Measurements from ENCODE around the gene GPR143.

The GPR143 gene

DNA sequence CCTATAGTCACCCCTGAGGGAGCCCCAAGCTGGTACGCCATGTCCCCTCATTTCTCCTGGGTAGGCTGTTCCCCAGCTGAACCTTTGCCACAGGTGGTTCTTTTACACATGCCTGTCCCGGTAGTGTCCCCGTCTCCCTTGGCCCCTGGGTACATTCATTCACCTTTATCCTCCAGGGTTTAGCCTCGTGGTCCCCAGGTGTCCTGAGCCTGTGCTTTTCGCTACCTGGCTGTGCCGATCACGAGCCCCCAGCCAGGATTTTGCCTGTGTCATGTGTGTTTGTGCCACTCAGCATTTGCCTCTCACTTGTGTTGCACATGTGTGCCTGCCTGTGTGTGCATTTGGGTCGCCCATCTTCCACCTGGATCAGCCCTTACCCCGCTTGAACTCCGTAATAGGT lies 57.6 kb downstream of the GPR143 start:
- DNase-seq (ENCODE audit: low read depth) = no peak

DNA sequence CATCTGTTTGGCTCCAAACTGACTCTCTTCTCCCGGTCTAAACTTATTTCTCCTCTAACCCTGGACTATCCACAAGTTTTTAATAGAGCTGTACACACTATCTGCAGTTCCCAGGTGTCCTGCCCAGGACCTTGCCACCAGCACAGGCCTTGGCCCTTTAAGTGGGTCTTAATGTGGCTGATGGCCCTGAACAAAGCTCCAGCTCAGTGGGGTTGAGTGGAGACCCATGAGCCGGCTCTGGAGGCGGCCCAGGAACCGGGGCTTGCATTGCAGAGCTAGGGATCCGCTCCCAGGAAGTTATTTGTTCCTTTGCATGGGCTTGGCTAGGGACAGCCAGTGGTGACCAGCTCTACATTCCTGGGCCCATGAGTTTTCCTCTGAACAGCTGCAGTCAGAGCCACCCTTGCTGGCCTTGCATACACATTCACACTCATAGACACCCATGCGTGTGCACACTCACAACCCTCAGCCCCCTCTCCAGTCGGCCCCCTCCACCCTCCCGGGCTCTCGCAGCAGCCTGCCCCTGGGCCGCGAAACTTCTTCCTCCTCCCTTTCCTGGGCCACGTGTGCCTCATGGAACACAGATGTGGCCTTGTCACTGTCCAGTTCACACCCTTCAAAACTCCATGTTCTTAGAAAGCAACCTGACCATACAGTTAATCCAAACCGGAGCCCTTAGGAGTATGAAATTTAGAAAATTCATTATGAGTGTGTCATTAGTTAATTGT lies 58.2 kb downstream of the GPR143 start:
- peak; percentile 9 for DNase-seq (ENCODE audit: low read depth)

DNA sequence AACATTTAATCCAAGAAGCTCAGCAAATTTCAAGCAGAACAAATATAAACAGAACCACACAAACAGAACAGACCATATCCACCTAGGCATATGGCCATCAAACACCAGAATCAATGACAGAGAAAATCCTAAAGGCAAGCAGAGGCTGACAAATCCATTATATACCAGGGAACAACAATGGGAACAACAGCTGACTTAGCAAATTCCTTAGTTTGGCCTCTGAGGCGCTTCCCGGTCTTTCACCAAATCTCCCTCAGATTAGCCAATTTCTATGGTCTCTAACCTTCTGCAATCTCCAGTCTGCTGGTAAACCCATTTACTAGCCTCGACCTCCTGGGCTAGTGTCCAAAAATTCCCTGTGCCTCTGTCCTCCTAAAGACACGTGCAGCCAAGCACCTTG lies 59.2 kb downstream of the GPR143 start:
- no peak for DNase-seq (ENCODE audit: low read depth)

DNA sequence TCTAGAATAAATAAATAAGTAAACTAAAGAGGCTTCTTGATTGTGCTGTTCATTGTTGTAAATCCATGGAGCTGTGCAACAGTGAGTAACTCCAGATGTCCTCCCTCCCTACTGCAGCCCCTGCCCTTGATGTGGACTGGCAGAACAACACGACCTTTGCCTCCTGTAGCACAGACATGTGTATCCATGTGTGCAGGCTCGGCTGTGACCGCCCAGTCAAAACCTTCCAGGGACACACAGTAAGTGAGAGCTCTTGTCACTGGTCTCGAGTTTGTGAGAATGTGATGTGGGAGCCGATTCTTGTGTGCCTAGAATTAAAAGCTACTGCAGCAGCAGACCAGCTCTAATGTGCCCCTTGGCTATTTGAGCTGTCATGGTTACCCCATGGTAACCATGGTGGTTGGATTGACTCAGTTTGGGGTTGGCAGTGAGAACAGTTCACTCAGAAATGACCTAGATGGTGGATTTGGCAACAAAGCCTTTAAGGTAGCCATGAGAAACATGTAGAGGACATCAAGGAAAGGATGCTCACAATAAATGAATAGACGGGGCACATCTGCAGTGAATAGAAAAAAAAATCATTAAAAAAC lies 60.7 kb downstream of the GPR143 start:
- no peak for DNase-seq (ENCODE audit: low read depth)

DNA sequence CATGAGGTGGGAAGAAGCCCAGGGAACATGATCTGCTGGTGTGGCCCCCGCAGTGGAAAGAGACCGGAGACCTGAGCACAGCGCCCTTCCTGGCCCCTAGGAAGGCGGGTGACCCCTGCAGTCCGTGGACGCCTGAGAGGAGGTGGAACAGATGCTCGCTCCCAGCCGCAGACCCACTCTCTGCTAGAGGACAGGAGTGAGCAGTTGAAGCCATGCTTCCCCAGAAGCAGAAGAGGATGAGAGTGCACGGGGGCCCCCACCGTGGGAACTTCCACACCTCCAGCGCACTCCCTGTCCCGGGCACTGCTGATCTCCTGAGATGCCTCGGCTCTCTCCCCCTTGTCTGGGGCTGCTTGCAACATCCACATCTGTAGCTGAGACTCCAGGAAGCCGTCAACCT lies 62.2 kb downstream of the GPR143 start:
- DNase-seq (ENCODE audit: low read depth) = no peak

DNA sequence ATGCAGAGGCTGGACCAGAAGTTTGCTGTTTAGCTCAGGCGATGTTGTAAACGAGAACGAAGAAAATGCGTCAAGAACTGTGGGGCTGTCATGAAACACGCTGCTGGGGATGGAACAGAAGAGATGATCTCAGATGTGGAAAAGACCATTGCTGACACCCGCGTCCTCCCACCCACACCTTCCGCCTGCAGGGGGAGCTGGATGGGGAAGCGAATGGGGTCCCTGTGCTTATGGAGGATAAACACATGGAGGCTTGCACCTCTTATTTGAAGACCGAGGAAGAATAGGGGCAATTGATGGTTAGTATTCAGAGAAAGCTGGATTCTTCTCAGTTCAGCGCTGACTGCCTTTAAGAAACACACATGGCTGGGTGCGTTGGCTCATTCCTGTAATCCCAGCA lies 63.9 kb downstream of the GPR143 start:
- DNase-seq (ENCODE audit: low read depth) = no peak

DNA sequence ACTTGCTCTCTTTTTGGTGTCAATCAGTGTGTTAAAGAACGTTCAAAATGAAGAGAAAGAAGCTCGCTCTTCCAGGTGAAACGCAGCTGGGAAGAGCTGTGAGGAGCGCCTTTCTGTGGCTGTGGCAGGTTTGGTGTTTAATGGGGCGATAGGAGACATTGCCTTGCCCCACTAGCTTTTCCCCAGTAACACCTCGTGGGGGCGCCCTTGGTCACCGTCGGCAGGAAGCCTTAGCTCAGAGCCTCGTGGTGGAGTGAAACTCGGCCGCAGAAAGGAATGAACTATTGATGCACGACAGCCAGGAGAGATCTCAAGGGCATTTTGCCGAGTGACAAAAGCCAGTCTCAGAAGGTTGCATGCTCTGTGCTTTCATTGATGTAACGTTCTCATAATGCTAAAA lies 65.1 kb downstream of the GPR143 start:
- no peak for DNase-seq (ENCODE audit: low read depth)

DNA sequence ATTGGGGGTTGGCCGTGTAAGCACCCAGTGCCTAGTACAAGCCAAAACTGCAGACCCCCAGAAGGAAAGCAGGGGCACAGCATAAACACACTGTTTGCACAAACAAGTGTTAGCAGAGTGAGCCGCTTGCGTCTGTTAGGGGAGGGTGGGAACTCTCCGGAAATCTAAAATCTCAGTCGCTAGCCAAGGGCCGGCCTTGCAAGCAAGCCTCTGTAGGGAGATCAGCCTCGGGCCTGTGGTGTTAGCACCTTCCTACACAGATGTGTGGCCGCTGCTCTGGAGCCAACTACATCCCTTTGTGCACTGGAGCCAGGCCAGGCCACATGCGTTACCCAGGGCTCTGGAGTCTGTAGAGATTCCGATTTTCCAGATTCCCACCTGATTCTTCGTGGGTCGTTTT lies 67.1 kb downstream of the GPR143 start:
- no peak for DNase-seq (ENCODE audit: low read depth)

DNA sequence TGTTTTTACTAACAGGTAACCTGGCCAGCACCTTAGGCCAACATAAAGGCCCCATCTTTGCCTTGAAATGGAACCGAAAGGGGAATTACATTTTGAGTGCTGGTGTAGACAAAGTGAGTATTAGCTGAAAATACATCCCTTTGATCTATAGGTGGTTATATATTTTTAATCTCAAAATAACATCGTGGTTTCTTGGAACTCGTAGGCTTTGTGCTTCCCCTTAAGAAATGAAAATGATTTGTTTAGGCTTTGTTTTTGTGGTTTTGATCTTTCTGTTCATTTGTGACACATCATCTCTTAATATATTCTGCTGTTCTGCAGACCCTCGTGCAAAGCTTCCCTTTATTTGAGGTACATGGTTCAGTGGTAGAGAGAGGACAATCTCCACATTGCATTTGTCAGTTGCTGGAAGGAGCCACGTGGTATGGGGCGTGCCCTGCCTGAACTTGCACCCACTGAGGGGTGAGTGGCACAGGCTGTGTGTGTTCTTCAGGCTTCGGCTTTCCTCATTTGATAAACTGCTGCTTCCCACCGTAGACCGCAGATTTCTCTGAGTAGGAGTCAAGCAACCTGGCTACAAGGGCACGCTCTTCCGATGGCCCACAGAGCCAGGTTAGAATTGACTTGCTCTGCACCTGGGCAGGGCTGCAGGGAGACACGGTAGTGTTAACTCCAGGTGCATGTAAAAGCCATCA lies 72.2 kb downstream of the GPR143 start:
- DNase-seq (ENCODE audit: low read depth) = no peak

DNA sequence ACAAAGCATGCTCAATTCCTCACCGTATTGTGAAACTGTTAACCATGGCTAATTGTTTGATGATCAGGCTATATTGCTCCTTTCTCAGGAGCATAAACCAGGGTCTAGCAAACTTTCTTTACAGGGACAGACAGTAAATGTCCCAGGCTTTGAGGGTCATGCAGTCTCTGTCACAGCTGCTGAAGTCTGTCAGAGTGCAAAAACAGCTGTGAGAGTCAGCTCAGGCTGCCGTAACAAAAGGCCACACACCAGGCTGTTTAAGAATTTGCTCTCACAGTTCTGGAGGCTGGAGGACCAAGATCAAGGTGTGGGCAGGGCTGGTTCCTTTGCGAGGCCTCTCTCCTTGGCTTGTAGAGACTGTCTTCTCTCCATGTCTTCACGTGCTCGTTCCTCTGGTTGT lies 75.6 kb downstream of the GPR143 start:
- no peak for DNase-seq (ENCODE audit: low read depth)

DNA sequence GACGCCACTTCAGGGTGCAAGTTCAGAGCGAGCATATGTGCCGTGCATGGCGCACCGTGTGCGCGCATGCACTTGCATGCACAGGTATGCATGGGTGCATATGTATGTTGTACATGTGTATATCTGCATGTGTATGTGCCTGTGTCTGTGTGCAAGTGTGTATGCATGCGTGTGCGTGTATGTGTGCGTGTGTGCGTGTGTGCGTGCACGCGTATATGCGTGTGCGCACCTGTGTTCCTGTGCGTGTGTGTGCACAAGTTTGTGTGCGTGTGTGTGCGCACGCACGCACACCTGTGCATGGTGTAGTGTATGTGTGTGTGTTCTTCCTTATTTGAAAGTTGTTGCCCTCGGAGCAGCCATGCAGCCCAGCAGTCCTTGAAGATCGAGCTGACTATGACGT lies 76.8 kb downstream of the GPR143 start:
- DNase-seq (ENCODE audit: low read depth) = no peak

DNA sequence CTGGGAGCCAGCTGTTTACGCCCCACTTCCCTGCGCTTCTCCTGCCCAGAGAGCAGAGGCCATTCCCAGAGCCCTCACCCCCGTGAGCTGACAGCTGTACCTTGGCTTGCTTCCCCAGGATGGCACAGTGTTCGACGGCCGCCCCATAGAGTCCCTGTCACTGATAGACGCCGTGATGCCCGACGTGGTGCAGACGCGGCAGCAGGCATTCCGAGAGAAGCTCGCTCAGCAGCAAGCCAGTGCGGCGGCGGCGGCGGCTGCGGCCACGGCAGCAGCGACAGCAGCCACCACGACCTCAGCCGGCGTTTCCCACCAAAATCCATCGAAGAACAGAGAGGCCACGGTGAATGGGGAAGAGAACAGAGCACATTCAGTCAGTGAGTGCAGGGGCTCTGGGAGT lies 77.7 kb downstream of the GPR143 start:
- DNase-seq (ENCODE audit: low read depth) = no peak

DNA sequence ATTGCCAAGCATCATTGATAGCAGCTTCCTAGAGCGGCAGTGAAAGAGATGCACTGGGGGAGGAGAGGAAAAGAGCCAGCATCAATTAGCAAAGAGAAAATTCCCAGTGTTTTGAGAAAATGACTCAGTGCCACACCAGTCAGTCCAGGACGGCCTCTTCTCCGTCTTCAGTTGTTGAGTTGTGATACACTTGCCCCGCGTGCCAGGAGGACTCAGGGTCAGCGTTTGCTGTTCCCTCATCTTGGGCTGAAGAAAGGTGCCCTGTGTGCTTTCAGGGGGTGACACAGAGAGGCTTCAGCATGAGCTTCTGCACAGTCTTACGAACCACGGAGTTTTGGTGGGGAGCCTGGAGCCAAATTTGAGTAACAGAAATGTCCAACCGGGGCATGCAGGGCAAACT lies 82.3 kb downstream of the GPR143 start:
- DNase-seq (ENCODE audit: low read depth) = no peak

DNA sequence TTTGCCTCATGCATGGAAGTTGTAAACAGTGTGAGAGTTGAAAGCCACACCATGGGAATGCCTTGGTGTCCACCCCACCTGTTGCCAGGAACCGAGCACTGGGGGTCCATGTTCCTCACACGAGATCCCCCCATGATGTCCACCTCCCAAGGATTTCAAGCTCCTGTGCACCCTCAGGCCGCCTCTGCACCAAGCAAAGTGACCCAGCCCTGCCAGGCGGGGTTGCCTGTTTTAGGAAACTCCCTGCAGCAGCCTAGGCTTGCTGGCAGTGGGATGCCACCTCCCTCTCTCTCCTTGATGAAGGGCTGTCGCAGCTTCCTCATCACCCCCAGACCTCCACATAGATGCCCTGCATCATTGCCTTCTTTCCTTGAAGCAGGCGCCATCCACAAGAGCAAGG lies 82.8 kb downstream of the GPR143 start:
- DNase-seq (ENCODE audit: low read depth) = no peak

DNA sequence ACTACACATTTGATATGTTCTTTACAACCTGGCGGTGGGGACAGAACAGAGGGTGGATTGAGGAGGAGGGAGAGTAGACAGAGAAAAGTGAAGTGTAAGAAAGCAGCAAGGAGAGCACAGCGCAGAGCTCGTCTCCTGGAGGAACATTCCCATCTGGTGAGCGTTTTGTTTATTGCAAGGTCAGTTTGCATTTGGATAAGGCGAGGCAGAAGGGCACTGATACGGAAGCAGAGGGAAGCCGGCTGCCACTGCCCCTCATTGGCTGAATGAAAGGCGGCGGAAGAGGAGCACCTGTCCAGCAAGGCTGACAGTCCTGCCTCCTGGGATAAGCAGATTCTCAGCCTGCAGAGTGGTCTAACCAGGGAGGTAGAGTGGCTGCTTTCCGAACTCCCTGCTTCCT lies 83.2 kb downstream of the GPR143 start:
- peak; percentile 39 for DNase-seq (ENCODE audit: low read depth)

DNA sequence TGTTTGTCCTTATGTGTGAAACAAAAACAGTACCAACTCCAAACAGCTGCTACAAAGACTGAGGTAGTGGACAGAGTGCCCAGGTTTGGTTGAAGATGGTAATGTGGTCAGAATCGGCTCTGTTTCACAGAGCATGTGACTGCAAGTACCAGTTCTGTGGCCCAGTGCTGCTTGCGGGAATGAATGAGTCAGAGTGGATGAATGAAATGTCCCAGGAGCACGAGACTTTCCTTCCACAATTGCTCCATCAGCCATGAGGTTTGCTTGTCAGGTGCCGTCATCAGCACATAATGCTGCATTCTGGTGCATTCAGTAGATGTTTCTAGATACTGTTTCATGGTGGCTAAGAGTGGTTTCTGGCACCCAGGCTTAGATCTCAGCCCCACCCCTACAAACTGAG lies 84.2 kb downstream of the GPR143 start:
- peak; percentile 51 for DNase-seq (ENCODE audit: low read depth)

DNA sequence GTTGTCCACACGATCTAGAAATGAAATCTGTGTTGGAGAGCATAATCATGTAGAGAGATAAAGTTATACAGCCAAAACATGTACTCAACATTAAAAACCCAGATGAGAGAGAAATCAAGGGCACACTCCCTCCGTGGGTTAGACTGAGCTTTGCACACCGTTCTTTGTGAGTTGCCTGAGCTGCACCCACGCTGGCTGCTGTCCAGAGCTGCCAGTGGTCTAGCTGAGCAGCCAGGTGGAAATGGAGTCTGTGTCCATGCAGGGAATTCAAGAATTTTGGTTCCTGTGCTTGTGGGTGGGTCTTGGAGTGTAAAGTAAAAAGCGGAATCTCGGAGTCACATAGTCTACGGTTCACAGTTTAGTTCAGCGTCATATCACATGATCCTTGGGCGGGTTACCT lies 84.6 kb downstream of the GPR143 start:
- no peak for DNase-seq (ENCODE audit: low read depth)

DNA sequence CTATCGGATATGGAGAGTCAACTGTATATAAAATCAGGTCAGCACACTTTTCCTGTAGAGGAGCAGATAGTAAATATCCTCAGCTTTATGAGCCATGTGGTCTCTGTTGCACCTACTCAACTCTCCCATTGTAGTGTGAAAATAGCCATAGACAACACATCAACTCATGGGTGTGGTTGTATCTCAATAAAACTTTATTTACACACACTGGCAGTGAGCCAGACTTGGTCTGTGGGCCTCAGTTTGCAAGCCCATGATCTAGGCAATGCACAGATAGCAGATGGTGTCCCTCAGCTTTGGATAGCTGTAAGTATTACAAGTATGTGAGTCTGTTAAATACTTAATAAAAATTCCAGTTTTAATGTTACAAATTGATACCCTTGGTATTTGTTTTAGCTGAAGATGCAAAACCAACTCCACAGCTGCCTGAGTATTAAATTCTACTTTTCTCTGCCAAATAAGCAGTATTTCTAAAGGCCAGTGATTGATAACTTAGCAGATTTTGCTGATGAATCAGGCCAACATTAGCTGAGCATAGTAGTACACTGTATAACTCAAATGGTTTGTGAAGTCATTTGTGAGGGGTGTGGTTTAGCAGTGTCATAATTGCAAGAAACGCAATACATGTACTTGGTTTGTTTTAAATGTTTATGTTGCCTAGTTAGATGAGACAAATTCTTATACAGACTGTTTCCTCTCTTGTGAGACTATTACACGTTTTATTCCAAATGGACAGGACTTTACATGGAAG lies 87.3 kb downstream of the GPR143 start:
- DNase-seq (ENCODE audit: low read depth) = no peak

DNA sequence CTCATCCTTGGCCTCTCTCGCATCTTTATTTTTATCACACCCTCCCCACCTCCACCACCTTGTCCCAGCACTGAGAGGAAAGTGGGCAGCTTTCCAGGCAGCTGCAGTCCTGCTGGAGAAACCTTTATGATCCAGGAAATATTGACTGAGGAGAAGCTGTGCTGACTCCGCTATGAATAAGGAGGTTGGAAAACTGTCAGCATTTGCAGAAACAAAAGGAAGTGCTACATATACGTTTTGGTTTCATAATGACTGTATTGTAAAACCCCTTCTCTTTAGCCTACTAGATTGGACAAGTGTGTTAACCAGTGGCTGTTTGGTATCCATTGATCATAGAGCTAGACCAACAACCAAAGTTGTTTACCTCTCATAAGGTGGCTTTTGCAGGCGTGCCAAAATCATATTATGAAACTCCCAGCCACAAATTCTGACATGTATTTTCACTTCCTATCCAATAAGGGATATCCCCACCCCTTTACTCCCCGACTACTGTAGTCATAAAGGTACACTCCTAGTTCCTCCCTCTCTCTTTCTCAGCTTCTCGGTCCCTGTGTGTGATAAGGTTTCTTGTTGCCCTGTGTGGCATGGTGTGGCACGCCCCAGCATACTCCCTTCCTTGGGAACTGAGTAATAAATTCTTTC lies 88.4 kb downstream of the GPR143 start:
- DNase-seq (ENCODE audit: low read depth) = peak; percentile 46

DNA sequence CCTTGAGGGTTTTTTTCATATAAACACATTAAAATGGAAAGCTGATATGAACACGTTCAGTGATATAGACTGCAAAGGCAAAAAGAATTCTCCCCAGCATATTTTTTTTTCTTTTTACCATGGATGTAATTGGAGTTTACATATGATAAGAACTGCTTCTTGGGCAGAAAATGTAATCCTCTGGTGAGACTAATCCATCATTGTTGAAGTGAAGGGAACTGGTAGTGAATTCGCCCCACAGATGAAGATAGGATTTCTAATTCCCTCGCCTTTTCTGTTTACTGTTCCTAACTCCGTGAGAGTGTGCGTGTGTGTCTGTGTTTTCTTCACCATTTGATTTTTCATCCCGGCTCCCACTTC lies 88.9 kb downstream of the GPR143 start:
- no peak for DNase-seq (ENCODE audit: low read depth)

DNA sequence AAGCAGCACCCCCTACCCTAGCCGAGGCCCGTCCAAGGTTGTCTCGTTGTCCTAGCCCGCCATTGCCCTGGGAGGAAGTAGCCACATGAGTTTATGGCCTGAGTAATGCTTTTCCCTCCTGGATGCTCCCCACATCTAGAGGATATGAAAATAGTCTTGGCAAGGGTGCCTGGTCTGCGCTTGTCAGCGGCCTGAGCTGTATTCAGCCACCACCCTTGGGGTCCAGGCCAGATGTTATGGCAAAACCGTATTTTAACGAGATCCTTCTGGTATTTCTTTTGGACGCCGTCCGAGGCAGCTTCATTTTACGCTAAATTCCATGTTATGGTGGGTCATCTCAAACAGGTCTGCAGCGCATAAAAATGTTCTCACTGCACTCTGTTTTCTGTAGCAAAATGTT lies 89.3 kb downstream of the GPR143 start:
- peak; percentile 88 for DNase-seq (ENCODE audit: low read depth)
